Activated CD4-positive, alpha-beta memory T cell treated with anti-CD3 and anti-CD28 coated beads, Interleukin-2, amount 10 ng/mL, durations not matched to agents 7 days and 5 days (primary cell): ENCODE measurements around the gene DAB1. TPM values are rescaled to one million over a fixed set of nuclear protein-coding genes. Genes with fewer than 3 reads are reported as not detected.

ENCODE experiments used
- CTCF ChIA-PET: fragments of 350-600 bp; sonication (Branson Sonifier 250); formaldehyde crosslinking; loops from one replicate; lab custom pipeline; 2021; ENCODE audit warnings: antibody characterized with exemption, inconsistent platforms; lab: Charles Lee
- POLR2A ChIA-PET: fragments of 350-600 bp; sonication (Branson Sonifier 250); formaldehyde crosslinking; loops from one replicate; lab custom pipeline; 2021; ENCODE audit warnings: antibody characterized with exemption; lab: Charles Lee
- DNase-seq: peaks from one replicate; pipeline ENCODE4 v3.0.0-alpha.2; 2020
- H3K27ac Mint-ChIP-seq: one replicate; pipeline ENCODE4 v1.8.0; 2021; ENCODE audit warnings: mild to moderate bottlenecking, mixed read lengths
- H3K27me3 Mint-ChIP-seq: one replicate; pipeline ENCODE4 v1.8.0; 2021; ENCODE audit warnings: mixed read lengths
- H3K36me3 Mint-ChIP-seq: one replicate; pipeline ENCODE4 v1.8.0; 2021; ENCODE audit warnings: low read depth, mixed read lengths
- H3K4me1 Mint-ChIP-seq: one replicate; pipeline ENCODE4 v1.8.0; 2021; ENCODE audit warnings: mixed read lengths
- H3K4me3 Mint-ChIP-seq: one replicate; pipeline ENCODE4 v1.8.0; 2021; ENCODE audit warnings: mild to moderate bottlenecking, mixed read lengths
- H3K9me3 Mint-ChIP-seq: one replicate; pipeline ENCODE4 v1.8.0; 2021; ENCODE audit warnings: mixed read lengths
- total RNA-seq, 2 experiments: library from RNA; stranded (reverse); gene quantifications; one replicate each; pipeline ENCODE4 v1.2.3, GENCODE V29; 2021

DAB1 gene
- total RNA-seq, 2 experiments from 2014 or later: 3.9 to 4.0 TPM

- ChIA-PET CTCF (no interaction called here), POLR2A (no interaction called here)
- no peak overlapping the region for H3K4me3 Mint-ChIP-seq
- DNase-seq: no peak
- H3K36me3 Mint-ChIP-seq: no peaks in the 10 kb centered on the region
- no peaks in the 10 kb centered on the region for H3K9me3 Mint-ChIP-seq
- no peak overlapping the region for H3K27ac Mint-ChIP-seq
- H3K27me3 Mint-ChIP-seq: no peaks in the 10 kb centered on the region
- no peaks in the 10 kb centered on the region for H3K4me1 Mint-ChIP-seq
Observed at GRCh38 chr1:57337623-57338022, 86.2 kb downstream of the DAB1 start.

DNA sequence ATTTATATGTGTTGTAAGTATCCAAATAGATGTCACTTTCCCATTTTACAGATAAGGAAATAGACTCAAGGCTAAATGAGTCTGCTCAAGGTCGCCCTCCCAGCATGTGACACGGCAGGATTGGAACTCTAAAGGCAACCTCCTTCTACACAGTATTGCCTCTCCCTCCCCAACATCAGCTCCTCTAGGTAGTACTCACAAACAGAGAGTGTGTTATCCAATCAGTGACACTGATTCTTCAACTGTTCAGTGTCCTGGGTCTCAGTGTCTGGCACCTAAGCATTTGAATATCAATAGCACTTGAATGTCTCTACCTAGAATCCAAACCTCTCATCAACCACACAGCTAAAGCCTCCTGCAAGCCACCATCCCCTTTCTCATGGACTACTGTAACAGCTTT is 87.1 kb downstream of the DAB1 start:
- no peaks in the 10 kb centered on the region for H3K27me3 Mint-ChIP-seq
- H3K36me3 Mint-ChIP-seq: no peaks in the 10 kb centered on the region
- no peak overlapping the region for H3K27ac Mint-ChIP-seq
- H3K9me3 Mint-ChIP-seq: no peaks in the 10 kb centered on the region
- no peak overlapping the region for H3K4me3 Mint-ChIP-seq
- H3K4me1 Mint-ChIP-seq: no peaks in the 10 kb centered on the region
- DNase-seq: no peak
- ChIA-PET CTCF (no interaction called here), POLR2A (no interaction called here)

GRCh38 chr1:57331620-57332019 is 92.2 kb downstream of the DAB1 start:
- Mint-ChIP-seq H3K4me3 (no peak overlapping the region), H3K36me3 (no peaks in the 10 kb centered on the region), H3K9me3 (no peaks in the 10 kb centered on the region), H3K4me1 (no peaks in the 10 kb centered on the region), H3K27me3 (no peaks in the 10 kb centered on the region), H3K27ac (no peak overlapping the region)
- CTCF ChIA-PET: no interaction called here
- POLR2A ChIA-PET: no interaction called here
- DNase-seq: no peak

DNA sequence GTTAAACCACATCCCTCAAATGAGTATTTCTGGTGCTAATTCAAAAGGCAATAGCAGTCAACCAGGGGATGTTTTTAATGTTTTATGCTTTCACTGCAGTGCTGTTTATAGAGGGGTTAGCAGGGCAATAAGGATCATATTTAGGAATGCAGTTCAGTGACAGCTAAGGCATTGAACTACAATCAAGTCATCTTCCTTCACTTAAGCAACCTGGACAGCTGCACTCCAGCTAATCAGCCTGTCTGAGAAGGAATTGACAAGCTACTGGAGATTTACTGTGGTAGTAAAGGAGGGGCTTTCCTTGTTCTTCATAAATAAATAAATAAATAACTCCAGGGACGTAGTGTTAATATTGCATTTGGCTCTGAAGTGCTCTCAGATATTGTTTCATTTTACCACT is 93.9 kb downstream of the DAB1 start:
- no peak overlapping the region for H3K4me3 Mint-ChIP-seq
- H3K27me3 Mint-ChIP-seq: no peaks in the 10 kb centered on the region
- no peak overlapping the region for H3K27ac Mint-ChIP-seq
- no peak for DNase-seq
- no peaks in the 10 kb centered on the region for H3K36me3 Mint-ChIP-seq
- POLR2A ChIA-PET: no interaction called here
- H3K4me1 Mint-ChIP-seq: no peaks in the 10 kb centered on the region
- CTCF ChIA-PET: no interaction called here
- no peaks in the 10 kb centered on the region for H3K9me3 Mint-ChIP-seq

GRCh38 chr1:57329001-57329527 is 94.8 kb downstream of the DAB1 start:
- CTCF ChIA-PET: no interaction called here
- no peak overlapping the region for H3K4me3 Mint-ChIP-seq
- H3K9me3 Mint-ChIP-seq: no peaks in the 10 kb centered on the region
- H3K4me1 Mint-ChIP-seq: no peaks in the 10 kb centered on the region
- DNase-seq: no peak
- POLR2A ChIA-PET: no interaction called here
- no peak overlapping the region for H3K27ac Mint-ChIP-seq
- no peaks in the 10 kb centered on the region for H3K27me3 Mint-ChIP-seq
- no peaks in the 10 kb centered on the region for H3K36me3 Mint-ChIP-seq

GRCh38 chr1:57327946-57328345 is 95.9 kb downstream of the DAB1 start:
- Mint-ChIP-seq H3K9me3 (no peaks in the 10 kb centered on the region), H3K36me3 (no peaks in the 10 kb centered on the region), H3K27ac (no peak overlapping the region), H3K27me3 (no peaks in the 10 kb centered on the region), H3K4me1 (no peaks in the 10 kb centered on the region), H3K4me3 (no peak overlapping the region)
- DNase-seq: no peak
- POLR2A ChIA-PET: no interaction called here
- CTCF ChIA-PET: no interaction called here

- H3K4me3 Mint-ChIP-seq: no peak overlapping the region
- no peak for DNase-seq
- H3K27ac Mint-ChIP-seq: no peak overlapping the region
- CTCF ChIA-PET: no interaction called here
- no peaks in the 10 kb centered on the region for H3K27me3 Mint-ChIP-seq
- no peaks in the 10 kb centered on the region for H3K9me3 Mint-ChIP-seq
- no peaks in the 10 kb centered on the region for H3K36me3 Mint-ChIP-seq
- POLR2A ChIA-PET: no interaction called here
- H3K4me1 Mint-ChIP-seq: no peaks in the 10 kb centered on the region
Observed at GRCh38 chr1:57327336-57327735, 96.5 kb downstream of the DAB1 start.

- H3K4me3 Mint-ChIP-seq: no peak overlapping the region
- no peak overlapping the region for H3K27ac Mint-ChIP-seq
- ChIA-PET CTCF (no interaction called here), POLR2A (no interaction called here)
- no peaks in the 10 kb centered on the region for H3K9me3 Mint-ChIP-seq
- no peaks in the 10 kb centered on the region for H3K4me1 Mint-ChIP-seq
- H3K27me3 Mint-ChIP-seq: no peaks in the 10 kb centered on the region
- no peak for DNase-seq
- H3K36me3 Mint-ChIP-seq: no peaks in the 10 kb centered on the region
Observed at GRCh38 chr1:57325536-57325935, 98.3 kb downstream of the DAB1 start.

- Mint-ChIP-seq H3K4me1 (no peaks in the 10 kb centered on the region), H3K9me3 (no peaks in the 10 kb centered on the region), H3K27me3 (no peaks in the 10 kb centered on the region), H3K36me3 (no peaks in the 10 kb centered on the region), H3K4me3 (no peak overlapping the region), H3K27ac (no peak overlapping the region)
- CTCF ChIA-PET: no interaction called here
- DNase-seq: no peak
- POLR2A ChIA-PET: no interaction called here
Observed at GRCh38 chr1:57325117-57325516, 98.7 kb downstream of the DAB1 start.

- ChIA-PET CTCF (no interaction called here), POLR2A (no interaction called here)
Observed at GRCh38 chr1:57324388-57324787, 99.5 kb downstream of the DAB1 start.

DNA sequence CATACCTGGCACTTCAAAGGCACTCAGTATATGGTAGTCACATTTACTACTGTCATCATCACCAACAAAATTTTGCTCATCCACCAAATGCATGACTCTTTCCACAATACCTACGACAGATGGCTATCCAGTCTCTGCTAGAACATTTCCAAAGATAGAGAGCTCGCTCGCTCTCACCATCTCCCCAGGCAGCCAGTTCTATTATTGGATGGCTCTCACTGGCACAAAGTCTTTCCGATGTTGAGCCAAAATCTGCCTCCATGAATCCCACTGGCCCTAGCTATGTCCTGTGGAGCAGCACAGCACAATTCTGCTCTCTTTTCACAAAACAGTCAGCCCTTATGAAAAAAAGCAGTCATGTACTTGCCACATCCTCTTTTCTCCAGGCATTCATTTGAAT is 102.1 kb downstream of the DAB1 start:
- ChIA-PET CTCF (no interaction called here), POLR2A (no interaction called here)
- H3K27ac Mint-ChIP-seq: no peak overlapping the region
- H3K9me3 Mint-ChIP-seq: no peaks in the 10 kb centered on the region
- no peaks in the 10 kb centered on the region for H3K36me3 Mint-ChIP-seq
- no peak for DNase-seq
- no peaks in the 10 kb centered on the region for H3K27me3 Mint-ChIP-seq
- H3K4me1 Mint-ChIP-seq: peaks cover 7% of the 10 kb centered on the region
- H3K4me3 Mint-ChIP-seq: no peak overlapping the region

More at GRCh38 chr1:57324388-57324787, 99.5 kb downstream of the DAB1 start:
- H3K36me3 Mint-ChIP-seq: no peaks in the 10 kb centered on the region
- DNase-seq: no peak
- no peaks in the 10 kb centered on the region for H3K9me3 Mint-ChIP-seq
- no peak overlapping the region for H3K4me3 Mint-ChIP-seq
- peaks cover under 1% of the 10 kb centered on the region for H3K4me1 Mint-ChIP-seq
- no peaks in the 10 kb centered on the region for H3K27me3 Mint-ChIP-seq
- H3K27ac Mint-ChIP-seq: no peak overlapping the region

- Mint-ChIP-seq H3K36me3 (no peaks in the 10 kb centered on the region), H3K9me3 (peaks cover 2% of the 10 kb centered on the region), H3K27ac (no peak overlapping the region), H3K4me1 (peaks cover 7% of the 10 kb centered on the region), H3K27me3 (no peaks in the 10 kb centered on the region), H3K4me3 (no peak overlapping the region)
- ChIA-PET POLR2A (no interaction called here), CTCF (no interaction called here)
- no peak for DNase-seq
Observed at GRCh38 chr1:57319791-57320190, 104.1 kb downstream of the DAB1 start.

- Mint-ChIP-seq H3K9me3 (peaks cover 2% of the 10 kb centered on the region), H3K4me1 (peaks cover 7% of the 10 kb centered on the region), H3K27me3 (no peaks in the 10 kb centered on the region), H3K36me3 (no peaks in the 10 kb centered on the region), H3K4me3 (no peak overlapping the region), H3K27ac (no peak overlapping the region)
- ChIA-PET CTCF (no interaction called here), POLR2A (interaction anchor here (0.9 kb wide), 1 partner anchor 11 kb away, joined by 3 read pairs; no protein-coding TSS in a partner anchor)
- no peak for DNase-seq
Observed at GRCh38 chr1:57319165-57319564, 104.7 kb downstream of the DAB1 start.

DNA sequence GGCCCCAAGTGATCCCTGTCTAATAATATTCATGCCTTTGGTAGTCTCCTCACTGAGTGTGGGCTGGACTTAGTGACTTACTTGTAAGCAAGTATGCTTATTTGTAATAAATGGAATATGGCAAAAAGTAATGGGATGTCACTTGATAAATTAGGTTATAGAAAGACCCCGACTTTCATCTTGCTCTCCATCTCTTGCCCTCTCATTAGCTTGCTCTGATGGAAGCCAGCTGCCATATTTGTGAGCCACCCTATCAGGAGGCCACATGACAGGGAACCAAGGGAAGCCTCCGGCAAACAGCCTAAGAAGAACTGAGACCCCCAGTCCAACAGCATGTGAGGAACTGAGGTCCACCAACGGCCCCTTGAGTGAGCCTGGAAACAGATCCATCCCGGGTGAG is 107.0 kb downstream of the DAB1 start:
- no peak for DNase-seq
- no peak overlapping the region for H3K27ac Mint-ChIP-seq
- no peak overlapping the region for H3K4me3 Mint-ChIP-seq
- H3K4me1 Mint-ChIP-seq: peaks cover 7% of the 10 kb centered on the region
- H3K9me3 Mint-ChIP-seq: peaks cover 2% of the 10 kb centered on the region
- ChIA-PET CTCF (no interaction called here), POLR2A (no interaction called here)
- no peaks in the 10 kb centered on the region for H3K36me3 Mint-ChIP-seq
- no peaks in the 10 kb centered on the region for H3K27me3 Mint-ChIP-seq
